T-helper 22 cell (primary cell): ENCODE measurements around the gene MRPL38.

Experiments
- DNase-seq: peaks from one replicate; pipeline ENCODE4 v3.0.0-alpha.2; 2020; ENCODE audit warnings: low read depth

MRPL38 gene

GRCh38 chr17:75904749-75905521 lies at the start of gene MRPL38:
Gene MRPL38 (minus strand): TSS chr17:75904884. CDS start chr17:75904875, 9 bp downstream.
- DNase-seq, result peak; percentile 86

- DNase-seq, result no peak
Observed at GRCh38 chr17:75950855-75951554, 46.3 kb upstream of the MRPL38 start.

GRCh38 chr17:75950421-75950820 lies 45.7 kb upstream of the MRPL38 start:
- DNase-seq, result no peak

GRCh38 chr17:75945211-75945610 lies 40.5 kb upstream of the MRPL38 start:
- no peak for DNase-seq

GRCh38 chr17:75943491-75943890 lies 38.8 kb upstream of the MRPL38 start:
- no peak for DNase-seq

- DNase-seq, result no peak
Observed at GRCh38 chr17:75942473-75942872, 37.8 kb upstream of the MRPL38 start.

- no peak for DNase-seq
Observed at GRCh38 chr17:75941442-75941819, 36.7 kb upstream of the MRPL38 start.

- peak; percentile 82 for DNase-seq
Observed at GRCh38 chr17:75940727-75941441, 36.2 kb upstream of the MRPL38 start, which contains the start of gene FBF1. Gene FBF1 (minus strand): TSS chr17:75941042. CDS start chr17:75938149, 2,893 bp downstream.

GRCh38 chr17:75937652-75938051 lies 33.0 kb upstream of the MRPL38 start:
- DNase-seq, result no peak

- DNase-seq, result no peak
Observed at GRCh38 chr17:75933808-75934207, 29.1 kb upstream of the MRPL38 start.

GRCh38 chr17:75932852-75933251 lies 28.2 kb upstream of the MRPL38 start:
- DNase-seq, result no peak

GRCh38 chr17:75931062-75931461 lies 26.4 kb upstream of the MRPL38 start:
- DNase-seq, result no peak

GRCh38 chr17:75927286-75927922 lies 22.7 kb upstream of the MRPL38 start:
- no peak for DNase-seq

GRCh38 chr17:75926456-75926855 lies 21.8 kb upstream of the MRPL38 start:
- no peak for DNase-seq

GRCh38 chr17:75925912-75926311 lies 21.2 kb upstream of the MRPL38 start:
- no peak for DNase-seq

GRCh38 chr17:75925103-75925502 lies 20.4 kb upstream of the MRPL38 start:
- no peak for DNase-seq

GRCh38 chr17:75922963-75923874 lies 18.5 kb upstream of the MRPL38 start:
- no peak for DNase-seq

- no peak for DNase-seq
Observed at GRCh38 chr17:75922173-75922961, 17.7 kb upstream of the MRPL38 start.

- no peak for DNase-seq
Observed at GRCh38 chr17:75921596-75921995, 16.9 kb upstream of the MRPL38 start.

- no peak for DNase-seq
Observed at GRCh38 chr17:75920045-75920560, 15.4 kb upstream of the MRPL38 start.
